Cardiac muscle cell (in vitro differentiated cells and primary cell): ENCODE results near the gene TREML1. TPM values are rescaled to one million over a fixed set of nuclear protein-coding genes. Genes with fewer than 3 reads are reported as not detected.

Experiments
- DNase-seq, 2 donors: peaks; one replicate each; pipeline versions ENCODE4 v3.0.0 to v3.0.0-alpha.2; 2010 to 2017; ENCODE audit warnings: low read depth in 1 of 2, low spot score in 1 of 2
- H3K27ac ChIP-seq: fragments of 200-600 bp; sonication (generic); 2 replicates; pipeline ENCODE4 v1.5.1; 2016
- H3K27me3 ChIP-seq: fragments of 200-600 bp; sonication (generic); 2 replicates; pipeline ENCODE4 v1.6.0; 2016; ENCODE audit warnings: control low read depth
- H3K36me3 ChIP-seq: fragments of 200-600 bp; sonication (generic); 2 replicates; pipeline ENCODE4 v1.5.1; 2016; ENCODE audit warnings: control low read depth
- H3K4me1 ChIP-seq: fragments of 200-600 bp; sonication (generic); 2 replicates; pipeline ENCODE4 v1.8.1; 2017; ENCODE audit warnings: low read depth, mild to moderate bottlenecking, mixed run types
- H3K4me3 ChIP-seq: fragments of 200-600 bp; sonication (generic); 2 replicates; pipeline ENCODE4 v1.5.1; 2016; ENCODE audit warnings: mild to moderate bottlenecking
- H3K9me3 ChIP-seq: fragments of 200-600 bp; sonication (generic); 2 replicates; pipeline ENCODE4 v1.5.1; 2017; ENCODE audit warnings: low read depth, mild to moderate bottlenecking, control low read depth
- polyA plus RNA-seq: library from polyadenylated mRNA; unstranded; fragments of >200 nt; fragmentation: Nextera tagmentation; extraction: Ambion mirVana; gene quantifications from 2 replicates; pipeline ENCODE4 v1.2.1, GENCODE V29; 2016
- total RNA-seq: library from RNA; depleted of rRNA; stranded (reverse); fragments of >200 nt; gene quantifications from 2 replicates; pipeline ENCODE4 v1.2.3, GENCODE V29; 2016
- TF ChIP-seq, protein P1 (sequence below): IDR thresholded peaks from 2 replicates; pipeline ENCODE4 v1.5.1; 2012; ENCODE audit warnings: low read depth, mild to moderate bottlenecking, low read length

TREML1 gene, protein sequence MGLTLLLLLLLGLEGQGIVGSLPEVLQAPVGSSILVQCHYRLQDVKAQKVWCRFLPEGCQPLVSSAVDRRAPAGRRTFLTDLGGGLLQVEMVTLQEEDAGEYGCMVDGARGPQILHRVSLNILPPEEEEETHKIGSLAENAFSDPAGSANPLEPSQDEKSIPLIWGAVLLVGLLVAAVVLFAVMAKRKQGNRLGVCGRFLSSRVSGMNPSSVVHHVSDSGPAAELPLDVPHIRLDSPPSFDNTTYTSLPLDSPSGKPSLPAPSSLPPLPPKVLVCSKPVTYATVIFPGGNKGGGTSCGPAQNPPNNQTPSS
- total RNA-seq (not detected in 2 replicates), polyA plus RNA-seq (not detected in 2 replicates)

DNA sequence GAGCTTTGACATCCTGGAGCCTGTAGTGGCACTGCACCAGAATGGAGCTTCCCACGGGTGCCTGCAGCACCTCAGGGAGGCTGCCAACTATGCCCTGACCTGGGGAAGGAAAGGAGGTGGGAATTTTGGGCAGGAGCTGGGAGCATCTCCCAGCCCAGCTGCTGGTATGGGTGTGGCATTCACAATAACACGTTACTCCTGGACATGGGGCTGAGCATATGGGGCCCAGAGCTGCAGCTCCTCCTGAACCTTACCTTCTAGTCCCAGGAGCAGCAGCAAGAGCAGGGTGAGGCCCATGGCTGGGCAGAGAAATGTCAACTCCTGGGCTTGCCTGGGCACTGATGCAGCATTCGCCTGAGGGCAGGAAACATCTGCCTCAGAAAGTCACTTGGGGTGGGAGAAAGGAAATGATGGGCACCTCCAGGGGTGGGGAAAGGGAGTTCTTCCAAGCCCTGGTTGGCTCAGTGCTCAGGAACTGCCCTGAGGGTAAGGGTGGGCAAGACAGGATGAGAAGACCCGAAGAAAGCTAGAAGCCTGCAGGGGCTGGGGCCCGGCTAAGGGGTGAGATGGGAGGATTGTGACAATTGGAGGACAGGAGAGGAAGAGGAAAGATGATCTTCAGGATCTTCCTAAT is at the start of gene TREML1:
Gene TREML1 (minus strand): TSS at position 356 of the 634 bp plus-strand sequence. CDS start 59 bp downstream, at position 297.
- TF ChIP-seq, protein P1, sequence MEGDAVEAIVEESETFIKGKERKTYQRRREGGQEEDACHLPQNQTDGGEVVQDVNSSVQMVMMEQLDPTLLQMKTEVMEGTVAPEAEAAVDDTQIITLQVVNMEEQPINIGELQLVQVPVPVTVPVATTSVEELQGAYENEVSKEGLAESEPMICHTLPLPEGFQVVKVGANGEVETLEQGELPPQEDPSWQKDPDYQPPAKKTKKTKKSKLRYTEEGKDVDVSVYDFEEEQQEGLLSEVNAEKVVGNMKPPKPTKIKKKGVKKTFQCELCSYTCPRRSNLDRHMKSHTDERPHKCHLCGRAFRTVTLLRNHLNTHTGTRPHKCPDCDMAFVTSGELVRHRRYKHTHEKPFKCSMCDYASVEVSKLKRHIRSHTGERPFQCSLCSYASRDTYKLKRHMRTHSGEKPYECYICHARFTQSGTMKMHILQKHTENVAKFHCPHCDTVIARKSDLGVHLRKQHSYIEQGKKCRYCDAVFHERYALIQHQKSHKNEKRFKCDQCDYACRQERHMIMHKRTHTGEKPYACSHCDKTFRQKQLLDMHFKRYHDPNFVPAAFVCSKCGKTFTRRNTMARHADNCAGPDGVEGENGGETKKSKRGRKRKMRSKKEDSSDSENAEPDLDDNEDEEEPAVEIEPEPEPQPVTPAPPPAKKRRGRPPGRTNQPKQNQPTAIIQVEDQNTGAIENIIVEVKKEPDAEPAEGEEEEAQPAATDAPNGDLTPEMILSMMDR: no peak
- H3K4me1 ChIP-seq: no peaks in the 10 kb centered on the region
- no peak within 1 kb of the TSS for H3K27ac ChIP-seq
- no peak within 1 kb of the TSS for H3K4me3 ChIP-seq
- no peak for DNase-seq
- no peaks in the 10 kb centered on the region for H3K27me3 ChIP-seq
- H3K36me3 ChIP-seq: no peaks in the 10 kb centered on the region
- H3K9me3 ChIP-seq: no peaks in the 10 kb centered on the region

GRCh38 chr6:41201764-41202173 is 47.6 kb upstream of the TREML1 start:
- no peak for DNase-seq

DNA sequence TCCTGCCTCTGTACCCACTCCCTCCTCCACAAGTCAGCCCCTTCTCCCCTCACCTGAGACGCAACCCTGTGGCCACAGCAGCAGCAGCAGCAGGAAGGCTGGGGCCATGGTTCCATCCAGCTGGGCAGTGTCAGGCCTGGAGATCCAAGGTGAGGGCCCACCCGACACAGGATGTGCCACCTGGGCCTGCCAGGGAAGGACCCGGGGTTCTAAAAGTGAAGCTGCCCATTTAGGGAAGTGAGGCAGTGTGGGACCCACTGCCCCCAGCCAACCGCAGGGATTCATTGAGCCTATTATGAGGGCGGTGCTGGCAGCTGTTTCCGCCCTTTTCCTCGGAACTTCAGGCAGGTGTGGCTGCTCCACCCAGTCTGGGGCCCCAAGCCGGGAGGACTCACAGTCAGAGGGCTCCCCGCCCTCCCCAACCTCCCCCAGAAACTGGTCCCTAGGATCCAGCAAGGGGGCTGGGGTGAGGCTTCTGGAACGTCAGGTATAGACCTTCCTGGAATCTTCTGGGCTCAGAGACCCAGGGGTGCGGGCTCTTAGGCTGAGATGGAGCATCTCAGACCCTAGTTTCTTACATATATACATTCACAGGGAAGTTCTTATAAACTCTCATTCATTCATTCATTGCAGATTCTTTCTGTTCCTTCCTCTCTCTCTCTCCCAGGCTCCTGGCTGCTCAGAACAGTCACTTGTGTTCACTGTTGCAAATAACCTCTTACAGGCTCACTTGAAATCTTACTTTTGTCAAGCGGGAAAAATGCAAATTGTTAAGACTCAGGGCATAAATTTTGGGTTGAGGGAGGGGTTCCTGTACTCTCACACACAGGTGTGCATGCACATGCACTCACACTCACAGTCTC is 47.0 kb upstream of the TREML1 start, which contains the start of gene TREML2:
Gene TREML2 (minus strand): TSS at position 249 of the 863 bp plus-strand sequence. CDS start 141 bp downstream, at position 108.
- Histone ChIP-seq H3K9me3 (no peaks in the 10 kb centered on the region), H3K36me3 (no peaks in the 10 kb centered on the region), H3K4me1 (peaks cover 7% of the 10 kb centered on the region), H3K27me3 (peaks cover under 1% of the 10 kb centered on the region), H3K27ac (no peak within 1 kb of the TSS), H3K4me3 (no peak within 1 kb of the TSS)
- no peak for DNase-seq
- TF ChIP-seq, protein P1: no peak

More at GRCh38 chr6:41201764-41202173, 47.6 kb upstream of the TREML1 start:
- Histone ChIP-seq H3K4me1 (peaks cover 7% of the 10 kb centered on the region), H3K27ac (no peak overlapping the region), H3K4me3 (no peak overlapping the region), H3K27me3 (no peaks in the 10 kb centered on the region), H3K36me3 (no peaks in the 10 kb centered on the region), H3K9me3 (no peaks in the 10 kb centered on the region)
- TF ChIP-seq, protein P1: no peak

DNA sequence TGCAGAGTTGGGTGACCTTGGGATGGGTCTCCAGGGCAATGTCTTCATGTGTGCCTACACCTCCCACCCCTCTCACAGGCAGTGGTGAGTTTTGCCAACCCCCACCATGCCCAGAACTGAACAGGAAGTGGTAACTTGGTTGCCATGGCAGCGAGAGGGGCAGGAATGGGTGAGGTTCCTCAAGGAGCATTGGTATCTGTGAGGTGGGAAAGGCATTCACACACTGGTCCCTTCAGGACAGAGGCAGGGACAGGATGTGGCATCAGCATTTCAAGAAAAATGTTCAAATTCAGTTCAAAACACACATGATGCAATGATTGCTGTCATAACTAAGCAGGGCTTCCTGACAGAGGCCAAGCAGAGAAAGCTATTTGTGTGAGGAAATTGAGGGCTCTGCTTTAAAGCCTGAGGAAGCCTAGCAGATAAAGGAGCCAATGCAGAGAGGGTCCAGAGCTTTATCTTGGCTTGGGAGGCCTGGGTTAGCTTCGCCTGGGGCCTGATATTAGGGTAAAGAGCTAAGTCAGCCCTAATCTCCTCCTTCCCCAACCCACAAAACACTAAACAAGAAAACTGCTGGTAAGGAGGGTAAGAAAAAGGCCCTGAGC is 46.3 kb upstream of the TREML1 start:
- H3K27me3 ChIP-seq: peaks cover 7% of the 10 kb centered on the region
- DNase-seq: peak in 1 of 2 donors; percentile 75
- no peak overlapping the region for H3K27ac ChIP-seq
- no peak overlapping the region for H3K4me3 ChIP-seq
- peaks cover 7% of the 10 kb centered on the region for H3K4me1 ChIP-seq
- TF ChIP-seq, protein P1: no peak
- H3K36me3 ChIP-seq: no peaks in the 10 kb centered on the region
- no peaks in the 10 kb centered on the region for H3K9me3 ChIP-seq

GRCh38 chr6:41199552-41200246 is 45.6 kb upstream of the TREML1 start:
- TF ChIP-seq, protein P1: no peak
- Histone ChIP-seq H3K4me3 (no peak overlapping the region), H3K27ac (no peak overlapping the region), H3K4me1 (peaks cover 7% of the 10 kb centered on the region), H3K9me3 (no peaks in the 10 kb centered on the region), H3K36me3 (no peaks in the 10 kb centered on the region), H3K27me3 (peaks cover 7% of the 10 kb centered on the region)
- DNase-seq: no peak
